A549 treated with CpdA at 1 μM for 4 hours (cell line): ENCODE data around the gene CELA2A. TPM values are rescaled to one million over a fixed set of nuclear protein-coding genes. Genes with fewer than 3 reads are reported as not detected.

ENCODE experiments used
- total RNA-seq: library from RNA; stranded (reverse); fragments of 200-300 nt; extraction: Qiagen RNA extraction; gene quantifications from 5 replicates; pipeline ENCODE4 v1.2.3, GENCODE V29; 2022; ENCODE audit warnings: low read depth

Gene CELA2A
- not detected in 5 replicates for total RNA-seq

DNA sequence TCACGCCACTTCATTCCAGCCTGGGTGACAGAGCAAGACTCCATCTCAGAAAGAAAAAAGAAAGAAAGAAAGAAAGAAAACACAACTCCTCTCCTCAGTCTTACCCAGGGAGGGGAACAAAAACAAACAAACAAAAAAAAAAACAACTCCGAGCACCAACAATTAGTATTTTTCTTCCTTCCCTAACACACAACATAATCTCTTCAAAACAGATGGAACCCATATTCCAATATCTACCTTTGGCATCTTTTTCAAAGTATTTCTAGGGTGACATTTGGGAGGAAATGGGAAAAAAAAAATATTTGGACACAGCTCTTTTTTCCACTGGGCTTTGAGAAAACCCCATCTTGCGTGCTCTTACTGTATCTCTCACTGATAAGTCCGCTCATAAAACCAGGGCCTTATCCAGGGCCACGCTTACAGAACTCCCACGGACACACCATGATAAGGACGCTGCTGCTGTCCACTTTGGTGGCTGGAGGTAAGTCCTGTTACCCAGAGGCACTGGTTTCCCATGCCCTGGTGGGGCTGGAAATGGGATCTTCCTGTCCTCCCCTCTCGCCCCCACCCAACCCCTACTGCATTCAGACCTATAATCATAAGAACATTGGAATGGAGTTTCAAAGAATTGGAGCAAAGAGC is at the start of gene CELA2A:
TSS of gene CELA2A (plus strand) at position 420 of the 642 bp plus-strand sequence. CDS start at position 442, 22 bp downstream.

GRCh38 chr1:15409388-15410222 is 46.9 kb upstream of the CELA2A start, which contains the start of gene EFHD2:
TSS of gene EFHD2 (plus strand) at chr1:15409888. CDS start at chr1:15409972, 84 bp downstream.

DNA sequence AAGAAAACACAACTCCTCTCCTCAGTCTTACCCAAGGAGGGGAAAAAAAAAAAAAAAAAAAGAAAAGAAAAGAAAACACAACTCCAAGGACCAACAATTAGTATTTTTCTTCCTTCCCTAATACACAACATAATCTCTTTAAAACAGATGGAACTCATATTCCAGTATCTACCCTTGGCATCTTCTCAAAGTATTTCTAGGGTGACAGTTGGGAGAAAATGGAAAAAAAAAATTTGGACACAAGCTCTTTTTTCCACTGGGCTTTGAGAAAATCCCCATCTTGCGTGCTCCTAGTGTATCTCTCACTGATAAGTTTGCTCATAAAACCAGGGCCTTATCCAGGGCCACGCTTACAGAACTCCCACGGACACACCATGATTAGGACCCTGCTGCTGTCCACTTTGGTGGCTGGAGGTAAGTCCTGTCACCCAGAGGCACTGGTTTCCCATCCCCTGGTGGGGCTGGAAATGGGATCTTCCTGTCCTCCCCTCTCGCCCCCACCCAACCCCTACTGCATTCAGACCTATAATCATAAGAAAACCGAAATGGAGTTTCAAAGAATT is 19.3 kb downstream of the CELA2A start, which contains the start of gene CELA2B:
TSS of gene CELA2B (plus strand) at position 353 of the 563 bp plus-strand sequence. CDS start at position 375, 22 bp downstream.

Other genes with a start within 250 kb of the CELA2A start
- 0.46 to 0.78 TPM (median 0.69 TPM) in 5 replicates for gene FHAD1, start 209.5 kb upstream of the CELA2A start, total RNA-seq
- gene EFHD2, start 46.8 kb upstream of the CELA2A start, total RNA-seq = 164 to 255 TPM (median 241 TPM) in 5 replicates
- gene CTRC, start 18.3 kb upstream of the CELA2A start, total RNA-seq = 0.61 to 1.6 TPM (median 1.1 TPM) in 5 replicates
- gene CELA2B, start 19.4 kb downstream of the CELA2A start, total RNA-seq = not detected in 5 replicates
- gene CASP9, start 67.5 kb downstream of the CELA2A start, total RNA-seq = 5.2 to 6.6 TPM (median 5.8 TPM) in 5 replicates
- 4.6 to 5.5 TPM (median 4.7 TPM) in 5 replicates for gene DNAJC16, start 70.1 kb downstream of the CELA2A start, total RNA-seq
- gene AGMAT, start 128.3 kb downstream of the CELA2A start, total RNA-seq = 6.1 to 8.5 TPM (median 7.9 TPM) in 5 replicates
- gene DDI2, start 160.7 kb downstream of the CELA2A start, total RNA-seq = 8.1 to 11.8 TPM (median 9.1 TPM) in 5 replicates
- gene PLEKHM2, start 227.6 kb downstream of the CELA2A start, total RNA-seq = 24.1 to 30.4 TPM (median 28.5 TPM) in 5 replicates